GM12865 (cell line): ENCODE data around the gene ATAT1.

Experiments used
- DNase-seq: peaks from one replicate; pipeline ENCODE4 v3.0.0; 2010; ENCODE audit warnings: low read depth
- H3K4me3 ChIP-seq: 2 replicates; pipeline ENCODE4 v1.5.1; 2011; ENCODE audit warnings: mild to moderate bottlenecking, low read depth, low read length, control low read depth
- CTCF ChIP-seq: IDR thresholded peaks from 2 replicates; pipeline ENCODE4 v1.5.1; 2011; ENCODE audit warnings: low read length, control low read depth, low read depth, inconsistent platforms; ENCODE audit not compliant: insufficient read depth; ENCODE audit errors: missing control alignments

The ATAT1 gene

GRCh38 chr6:30689022-30689865, 62.6 kb downstream of the ATAT1 start:
- no peak for TF ChIP-seq CTCF
- peak overlapping the region; percentile 96 for H3K4me3 ChIP-seq
- DNase-seq, result peak; percentile 26

GRCh38 chr6:30689985-30690384, 63.3 kb downstream of the ATAT1 start:
- peak overlapping the region; percentile 96 for H3K4me3 ChIP-seq
- no peak for TF ChIP-seq CTCF

GRCh38 chr6:30690403-30691207, 63.9 kb downstream of the ATAT1 start, which contains the start of gene NRM:
Gene NRM, minus strand, starts transcription at chr6:30690984. Its CDS starts 10 bp downstream, at chr6:30690974.
- DNase-seq, result peak; percentile 84
- H3K4me3 ChIP-seq, result peak within 1 kb of the TSS; percentile 96
- TF ChIP-seq CTCF, result no peak

More at GRCh38 chr6:30689985-30690384, 63.3 kb downstream of the ATAT1 start:
- DNase-seq, result no peak

- no peak for DNase-seq
- peak overlapping the region; percentile 96 for H3K4me3 ChIP-seq
- TF ChIP-seq CTCF, result no peak
Measured at GRCh38 chr6:30691208-30691847, 64.7 kb downstream of the ATAT1 start.
